Neural crest cell (in vitro differentiated cells): ENCODE results near the gene SRGAP3. TPM values are rescaled to one million over a fixed set of nuclear protein-coding genes. Genes with fewer than 3 reads are reported as not detected.

Experiments used
- DNase-seq: peaks from one replicate; pipeline ENCODE4 v3.0.0; 2021; ENCODE audit warnings: low read depth, mixed read lengths, low spot score
- H3K27ac Mint-ChIP-seq: one replicate; pipeline ENCODE4 v1.8.0; 2021; ENCODE audit warnings: mild to moderate bottlenecking, mixed read lengths; ENCODE audit not compliant: unreplicated experiment
- H3K27me3 Mint-ChIP-seq: 2 replicates; pipeline ENCODE4 v1.8.0; 2021; ENCODE audit warnings: low read depth, mild to moderate bottlenecking, mixed read lengths
- H3K36me3 Mint-ChIP-seq: 2 replicates; pipeline ENCODE4 v1.8.0; 2021; ENCODE audit warnings: low read depth, mild to moderate bottlenecking, mixed read lengths
- H3K4me1 Mint-ChIP-seq: 2 replicates; pipeline ENCODE4 v1.8.0; 2021; ENCODE audit warnings: mixed read lengths
- H3K4me3 Mint-ChIP-seq: one replicate; pipeline ENCODE4 v1.8.0; 2021; ENCODE audit warnings: mild to moderate bottlenecking, mixed read lengths
- H3K9me3 Mint-ChIP-seq: 2 replicates; pipeline ENCODE4 v1.8.0; 2021; ENCODE audit warnings: mixed read lengths
- CTCF ChIP-seq: fragments of 200-600 bp; sonication (generic); conservative IDR thresholded peaks from 2 replicates; pipeline ENCODE4 v1.5.0; 2021; ENCODE audit warnings: antibody characterized with exemption, mild to moderate bottlenecking
- total RNA-seq: library from RNA; stranded (reverse); gene quantifications from 2 replicates; pipeline ENCODE4 v1.2.1, GENCODE V29; 2021

Gene SRGAP3
- total RNA-seq, 1 donor from 2014 or later = 58.4 TPM

- DNase-seq = no peak
- H3K36me3 Mint-ChIP-seq = peaks cover under 1% of the 10 kb centered on the region
- H3K4me1 Mint-ChIP-seq = peaks cover 11% of the 10 kb centered on the region
- TF ChIP-seq CTCF = peak; percentile 27
- no peak overlapping the region for H3K27ac Mint-ChIP-seq
- H3K9me3 Mint-ChIP-seq = no peaks in the 10 kb centered on the region
- no peaks in the 10 kb centered on the region for H3K27me3 Mint-ChIP-seq
- H3K4me3 Mint-ChIP-seq = no peak overlapping the region
Measured at GRCh38 chr3:8996681-8997121, 252.7 kb downstream of the SRGAP3 start.

GRCh38 chr3:8996216-8996615, 253.2 kb downstream of the SRGAP3 start:
- peaks cover 5% of the 10 kb centered on the region for H3K36me3 Mint-ChIP-seq
- H3K27ac Mint-ChIP-seq = no peak overlapping the region
- no peak for DNase-seq
- no peak overlapping the region for H3K4me3 Mint-ChIP-seq
- peaks cover 11% of the 10 kb centered on the region for H3K4me1 Mint-ChIP-seq
- H3K27me3 Mint-ChIP-seq = no peaks in the 10 kb centered on the region
- no peaks in the 10 kb centered on the region for H3K9me3 Mint-ChIP-seq
- no peak for TF ChIP-seq CTCF

GRCh38 chr3:8994226-8994625, 255.2 kb downstream of the SRGAP3 start:
- Mint-ChIP-seq H3K9me3 (no peaks in the 10 kb centered on the region), H3K27me3 (no peaks in the 10 kb centered on the region), H3K4me3 (no peak overlapping the region), H3K4me1 (peaks cover 11% of the 10 kb centered on the region), H3K36me3 (peaks cover 10% of the 10 kb centered on the region), H3K27ac (peak overlapping the region; percentile 67)
- no peak for DNase-seq
- no peak for TF ChIP-seq CTCF

GRCh38 chr3:8993331-8993730, 256.1 kb downstream of the SRGAP3 start:
- no peak for DNase-seq
- Mint-ChIP-seq H3K27me3 (no peaks in the 10 kb centered on the region), H3K36me3 (peaks cover 10% of the 10 kb centered on the region), H3K4me3 (no peak overlapping the region), H3K9me3 (no peaks in the 10 kb centered on the region), H3K27ac (no peak overlapping the region), H3K4me1 (peaks cover 13% of the 10 kb centered on the region)
- TF ChIP-seq CTCF = no peak

- TF ChIP-seq CTCF = no peak
- Mint-ChIP-seq H3K4me1 (peaks cover 18% of the 10 kb centered on the region), H3K36me3 (peaks cover 10% of the 10 kb centered on the region), H3K4me3 (no peak overlapping the region), H3K27me3 (no peaks in the 10 kb centered on the region), H3K9me3 (no peaks in the 10 kb centered on the region), H3K27ac (no peak overlapping the region)
- DNase-seq = no peak
Measured at GRCh38 chr3:8992854-8993253, 256.6 kb downstream of the SRGAP3 start.

GRCh38 chr3:8992199-8992598, 257.2 kb downstream of the SRGAP3 start:
- H3K9me3 Mint-ChIP-seq = no peaks in the 10 kb centered on the region

More at GRCh38 chr3:8992199-8992598, 257.2 kb downstream of the SRGAP3 start:
- TF ChIP-seq CTCF = no peak
- no peak for DNase-seq
- Mint-ChIP-seq H3K4me3 (no peak overlapping the region), H3K27ac (no peak overlapping the region), H3K27me3 (no peaks in the 10 kb centered on the region), H3K36me3 (peaks cover 10% of the 10 kb centered on the region), H3K4me1 (peaks cover 19% of the 10 kb centered on the region)
